ENCODE data around the gene CTNNBL1. TPM values are rescaled to one million over a fixed set of nuclear protein-coding genes. Genes with fewer than 3 reads are reported as not detected.
A peak's percentile ranks its signal among the peaks of the same experiment; 100 is the strongest.

Gene CTNNBL1
- total RNA-seq, 2 donors from 2014 or later = 65.9 to 102 TPM

DNA sequence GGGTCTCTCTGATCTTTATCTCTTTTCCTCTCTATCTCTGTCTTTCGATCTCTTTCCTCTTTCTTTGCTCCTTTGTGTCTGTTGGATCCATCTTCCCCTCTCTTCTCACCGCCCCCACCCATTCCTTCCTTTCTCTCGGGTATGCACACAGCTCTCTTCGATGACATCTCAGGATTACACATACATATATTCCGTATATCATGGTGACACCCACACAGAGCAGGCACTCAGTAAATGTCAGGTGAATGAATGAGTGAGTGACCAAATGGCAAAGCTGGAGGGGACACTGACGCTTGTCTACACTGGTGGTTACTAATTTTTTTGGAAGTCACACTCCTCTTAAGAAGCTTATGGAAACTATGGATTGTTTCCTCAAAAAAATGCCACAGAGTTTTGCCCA, 219.0 kb downstream of the CTNNBL1 start:
- Mint-ChIP-seq H3K27ac (no peak overlapping the region), H3K36me3 (ENCODE audit: insufficient read depth in 2 of 2) (no peaks in the 10 kb centered on the region), H3K27me3 (ENCODE audit: low read depth) (peaks cover 75% of the 10 kb centered on the region), H3K9me3 (no peaks in the 10 kb centered on the region), H3K4me3 (no peak overlapping the region), H3K4me1 (ENCODE audit: low read depth) (peaks cover 38% of the 10 kb centered on the region)
- ATAC-seq (replicated peaks in 1 of 2) (peak in 1 of 2 donors; percentile 36), DNase-seq (no peak)

DNA sequence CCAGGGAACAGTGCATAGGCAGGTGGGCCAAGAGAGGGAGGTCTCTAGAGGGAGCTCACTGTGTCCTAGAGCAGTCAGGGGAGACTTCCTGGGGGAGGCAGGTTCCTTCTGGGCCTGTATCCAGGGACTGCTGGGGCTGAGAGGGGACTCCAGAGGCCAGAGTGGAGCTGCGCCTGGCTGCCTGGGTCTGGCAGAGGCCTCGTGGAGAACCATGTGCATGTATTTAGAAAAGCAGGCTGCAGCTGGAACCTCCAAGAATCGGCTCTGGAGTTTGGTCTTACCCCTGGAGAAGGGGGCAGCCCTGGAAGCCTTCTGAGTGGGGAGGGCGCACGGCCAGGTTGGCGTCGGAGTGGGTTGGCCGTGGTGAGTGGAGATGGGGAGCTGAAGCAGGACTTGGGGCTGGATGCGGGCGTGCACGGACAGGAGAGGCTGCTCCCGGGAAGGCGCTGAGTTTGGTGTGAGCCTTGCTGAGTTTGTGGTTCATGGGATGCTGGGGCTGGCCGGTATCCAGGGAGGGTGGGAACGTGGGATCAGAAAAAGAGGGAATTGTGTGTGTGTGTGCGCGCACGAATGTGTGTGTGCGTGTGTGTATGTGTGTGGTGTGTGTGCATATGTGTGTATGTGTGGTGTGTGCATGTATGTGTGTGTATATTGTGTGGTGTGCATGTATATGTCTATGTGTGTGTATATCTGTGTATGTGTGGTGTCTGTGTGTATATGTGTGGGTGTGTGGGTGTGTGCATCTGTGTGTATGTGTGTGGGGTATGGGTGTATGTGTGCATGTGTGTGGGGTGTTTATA, 219.9 kb downstream of the CTNNBL1 start:
- no peak overlapping the region for H3K27ac Mint-ChIP-seq
- H3K4me3 Mint-ChIP-seq = peak overlapping the region in 1 of 2 donors; percentile 2
- H3K27me3 Mint-ChIP-seq (ENCODE audit: low read depth) = peaks cover 70% of the 10 kb centered on the region
- no peaks in the 10 kb centered on the region for H3K36me3 Mint-ChIP-seq (ENCODE audit: insufficient read depth in 2 of 2)
- peaks cover 38% of the 10 kb centered on the region for H3K4me1 Mint-ChIP-seq (ENCODE audit: low read depth)
- no peak for ATAC-seq (replicated peaks in 1 of 2)
- no peak for DNase-seq
- no peaks in the 10 kb centered on the region for H3K9me3 Mint-ChIP-seq

DNA sequence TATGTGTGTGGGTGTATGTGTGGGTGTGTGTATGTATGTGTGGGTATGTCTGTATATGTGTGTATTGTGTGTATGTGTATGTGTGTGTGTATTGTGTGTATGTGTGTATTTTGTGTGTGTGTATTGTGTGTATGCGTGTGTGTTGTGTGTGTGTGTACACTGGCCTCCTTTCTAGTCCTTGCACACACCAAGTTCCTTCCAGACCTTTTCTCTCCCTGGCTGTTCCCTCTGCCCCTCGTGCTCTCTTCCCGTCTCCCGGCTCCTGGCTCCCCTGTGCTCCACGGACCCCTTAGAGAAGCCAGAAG, 220.5 kb downstream of the CTNNBL1 start:
- no peak for DNase-seq
- no peak for ATAC-seq (replicated peaks in 1 of 2)
- H3K27me3 Mint-ChIP-seq (ENCODE audit: low read depth) = peaks cover 66% of the 10 kb centered on the region
- H3K36me3 Mint-ChIP-seq (ENCODE audit: insufficient read depth in 2 of 2) = no peaks in the 10 kb centered on the region
- peak overlapping the region; percentile 2 to 69 for H3K4me3 Mint-ChIP-seq
- no peak overlapping the region for H3K27ac Mint-ChIP-seq
- no peaks in the 10 kb centered on the region for H3K9me3 Mint-ChIP-seq
- peaks cover 38% of the 10 kb centered on the region for H3K4me1 Mint-ChIP-seq (ENCODE audit: low read depth)

DNA sequence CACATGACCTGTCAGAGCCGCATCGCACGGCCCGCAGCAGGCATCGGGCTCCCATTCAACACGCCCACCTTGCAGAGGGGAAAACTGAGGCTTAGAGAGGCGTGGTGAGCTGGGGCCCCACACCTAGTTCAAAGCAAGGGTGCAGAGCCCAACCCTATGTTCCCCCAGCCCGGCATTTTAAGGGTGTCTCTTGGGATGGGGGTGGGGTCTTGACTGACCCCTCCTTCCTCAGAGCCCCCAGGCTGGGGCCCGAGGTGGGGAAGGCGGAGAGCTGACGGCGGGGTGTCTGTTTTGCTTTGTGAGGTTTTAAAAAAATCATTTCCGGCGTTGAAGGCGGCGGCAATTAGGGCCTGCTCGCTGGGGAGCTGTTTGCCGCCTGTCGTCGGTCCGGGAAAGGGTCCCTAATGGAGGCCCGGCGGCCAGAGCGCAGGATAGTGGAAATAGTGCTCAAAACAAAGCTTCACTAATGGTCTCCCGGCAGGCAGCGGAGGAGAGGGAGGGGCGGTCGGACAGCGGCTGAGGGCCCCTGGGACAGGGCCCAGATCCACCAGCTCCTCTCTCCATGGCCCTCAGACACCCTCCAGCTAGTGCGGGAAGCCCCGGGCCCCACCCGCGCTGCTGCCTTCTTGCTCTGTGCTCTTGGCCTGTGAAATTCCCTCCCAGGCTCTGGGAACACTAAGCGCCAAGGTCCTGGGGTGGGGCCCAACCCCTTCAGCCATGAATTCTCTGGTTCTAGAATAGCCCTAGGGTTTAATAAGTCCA, 221.0 kb downstream of the CTNNBL1 start:
- peak overlapping the region; percentile 23 to 69 for H3K4me3 Mint-ChIP-seq
- no peaks in the 10 kb centered on the region for H3K36me3 Mint-ChIP-seq (ENCODE audit: insufficient read depth in 2 of 2)
- peaks cover 66% of the 10 kb centered on the region for H3K27me3 Mint-ChIP-seq (ENCODE audit: low read depth)
- no peak overlapping the region for H3K27ac Mint-ChIP-seq
- ATAC-seq (replicated peaks in 1 of 2) (peak; percentile 33 to 36), DNase-seq (peak in 1 of 2 donors; percentile 21)
- H3K9me3 Mint-ChIP-seq = no peaks in the 10 kb centered on the region
- peaks cover 38% of the 10 kb centered on the region for H3K4me1 Mint-ChIP-seq (ENCODE audit: low read depth)

DNA sequence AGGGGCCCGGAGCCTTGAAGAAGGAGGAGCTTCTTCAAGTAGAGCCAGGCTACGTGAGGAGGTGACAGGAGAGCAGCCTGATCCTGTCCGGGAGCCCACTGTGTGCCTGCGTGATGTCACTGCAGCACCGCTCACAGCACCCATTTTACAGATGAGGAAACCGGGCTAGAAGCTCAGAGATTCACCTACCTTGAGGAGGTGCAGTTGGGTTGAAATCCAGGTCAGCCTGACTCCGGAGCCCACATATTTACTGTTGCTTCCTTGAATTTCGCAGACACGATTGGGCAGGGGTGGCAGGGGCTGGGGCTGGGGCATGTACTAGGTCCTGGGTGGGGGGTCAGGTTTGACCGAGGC, 221.6 kb downstream of the CTNNBL1 start:
- H3K4me3 Mint-ChIP-seq = no peak overlapping the region

DNA sequence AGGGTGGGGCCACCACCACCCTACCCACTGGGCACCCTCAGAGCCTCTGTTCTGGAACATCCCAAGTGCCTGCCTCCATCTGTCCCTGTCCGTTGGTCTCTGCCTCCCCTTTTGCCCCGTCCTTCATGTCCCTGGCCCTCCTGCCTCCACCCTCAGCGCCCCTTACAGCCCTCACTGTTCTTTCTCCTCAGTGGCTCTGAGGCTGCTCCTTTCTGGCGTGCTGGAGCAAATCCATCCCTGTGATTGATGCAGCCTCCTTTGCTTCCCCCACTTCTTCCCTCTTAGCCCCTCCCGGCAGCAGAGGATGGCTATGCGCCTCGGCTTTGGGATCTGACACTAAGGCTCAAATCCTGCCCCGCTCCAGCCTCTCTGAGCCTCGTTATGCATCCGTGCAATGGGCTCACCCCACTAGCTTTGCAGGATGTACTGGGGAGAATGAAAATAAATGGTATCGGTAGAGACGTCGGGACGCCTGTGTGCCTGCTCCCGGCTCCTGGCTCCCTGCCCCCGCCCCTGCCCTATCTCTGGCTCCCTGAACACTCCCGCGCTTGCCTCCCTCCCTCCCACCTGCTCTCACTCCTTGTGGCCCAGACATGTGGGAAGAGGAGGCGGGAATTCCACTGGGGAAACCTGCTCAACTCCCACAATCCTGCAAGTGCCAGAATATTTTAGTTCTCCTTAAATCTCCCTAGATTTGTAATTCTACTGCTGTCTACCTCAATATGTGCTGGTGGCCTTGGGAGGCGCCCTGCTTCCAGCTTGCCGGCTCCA, 222.2 kb downstream of the CTNNBL1 start:
- ATAC-seq (replicated peaks in 1 of 2) = no peak
- peaks cover 49% of the 10 kb centered on the region for H3K4me1 Mint-ChIP-seq (ENCODE audit: low read depth)
- no peaks in the 10 kb centered on the region for H3K36me3 Mint-ChIP-seq (ENCODE audit: insufficient read depth in 2 of 2)
- no peak for DNase-seq
- H3K4me3 Mint-ChIP-seq = no peak overlapping the region
- H3K27ac Mint-ChIP-seq = no peak overlapping the region
- H3K27me3 Mint-ChIP-seq (ENCODE audit: low read depth) = peaks cover 57% of the 10 kb centered on the region
- no peaks in the 10 kb centered on the region for H3K9me3 Mint-ChIP-seq

More for the DNA sequence above, 221.6 kb downstream of the CTNNBL1 start:
- Mint-ChIP-seq H3K9me3 (no peaks in the 10 kb centered on the region), H3K4me1 (ENCODE audit: low read depth) (peaks cover 43% of the 10 kb centered on the region), H3K27me3 (ENCODE audit: low read depth) (peaks cover 62% of the 10 kb centered on the region), H3K27ac (no peak overlapping the region), H3K36me3 (ENCODE audit: insufficient read depth in 2 of 2) (no peaks in the 10 kb centered on the region)
- ATAC-seq (replicated peaks in 1 of 2) (no peak), DNase-seq (no peak)

DNA sequence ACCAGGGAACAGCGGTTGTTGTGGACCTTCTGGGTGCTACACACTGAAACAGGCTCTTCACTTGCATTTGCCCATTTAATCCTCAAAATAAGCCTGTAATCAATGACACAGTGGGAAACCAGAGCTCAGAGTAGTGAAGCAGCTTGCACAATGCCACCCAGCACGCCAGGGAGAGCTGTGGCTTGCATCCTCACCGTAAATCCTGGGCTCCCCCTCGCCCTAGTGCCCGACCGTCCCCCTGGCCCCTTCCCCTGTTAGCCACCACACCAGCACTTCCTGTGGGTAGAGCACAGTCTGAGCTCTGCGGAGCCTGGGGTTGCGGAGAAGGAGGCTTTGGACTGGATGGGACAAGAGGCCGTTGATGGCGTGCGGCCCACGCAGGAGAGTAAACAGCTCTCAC, 223.6 kb downstream of the CTNNBL1 start:
- Mint-ChIP-seq H3K4me1 (ENCODE audit: low read depth) (peaks cover 55% of the 10 kb centered on the region), H3K27me3 (ENCODE audit: low read depth) (peaks cover 46% of the 10 kb centered on the region), H3K27ac (no peak overlapping the region), H3K9me3 (no peaks in the 10 kb centered on the region), H3K4me3 (no peak overlapping the region), H3K36me3 (ENCODE audit: insufficient read depth in 2 of 2) (no peaks in the 10 kb centered on the region)
- no peak for ATAC-seq (replicated peaks in 1 of 2)
- DNase-seq = no peak

DNA sequence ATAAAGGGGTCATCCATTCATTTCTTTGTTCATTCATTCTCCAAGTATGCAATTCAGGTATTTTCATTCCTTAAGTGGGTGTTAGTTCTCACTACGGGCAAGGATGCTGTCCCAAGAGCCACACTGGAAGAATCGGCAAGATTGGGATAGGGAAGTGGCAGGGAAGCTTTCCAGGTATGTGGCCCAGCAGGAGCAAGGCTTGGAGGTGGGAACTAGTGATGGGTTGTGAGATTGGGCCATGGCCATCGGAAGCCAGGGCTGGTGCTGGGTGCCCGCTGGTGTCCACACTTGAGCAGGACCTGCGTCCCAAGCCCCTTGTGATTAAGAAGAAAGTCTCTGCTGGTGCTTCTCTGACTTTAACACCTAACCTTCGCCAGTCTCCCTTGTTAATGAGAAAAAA, 224.2 kb downstream of the CTNNBL1 start:
- no peak overlapping the region for H3K27ac Mint-ChIP-seq
- H3K4me1 Mint-ChIP-seq (ENCODE audit: low read depth) = peaks cover 53% of the 10 kb centered on the region
- H3K36me3 Mint-ChIP-seq (ENCODE audit: insufficient read depth in 2 of 2) = no peaks in the 10 kb centered on the region
- H3K27me3 Mint-ChIP-seq (ENCODE audit: low read depth) = peaks cover 40% of the 10 kb centered on the region
- no peaks in the 10 kb centered on the region for H3K9me3 Mint-ChIP-seq
- DNase-seq (no peak), ATAC-seq (replicated peaks in 1 of 2) (no peak)
- no peak overlapping the region for H3K4me3 Mint-ChIP-seq

DNA sequence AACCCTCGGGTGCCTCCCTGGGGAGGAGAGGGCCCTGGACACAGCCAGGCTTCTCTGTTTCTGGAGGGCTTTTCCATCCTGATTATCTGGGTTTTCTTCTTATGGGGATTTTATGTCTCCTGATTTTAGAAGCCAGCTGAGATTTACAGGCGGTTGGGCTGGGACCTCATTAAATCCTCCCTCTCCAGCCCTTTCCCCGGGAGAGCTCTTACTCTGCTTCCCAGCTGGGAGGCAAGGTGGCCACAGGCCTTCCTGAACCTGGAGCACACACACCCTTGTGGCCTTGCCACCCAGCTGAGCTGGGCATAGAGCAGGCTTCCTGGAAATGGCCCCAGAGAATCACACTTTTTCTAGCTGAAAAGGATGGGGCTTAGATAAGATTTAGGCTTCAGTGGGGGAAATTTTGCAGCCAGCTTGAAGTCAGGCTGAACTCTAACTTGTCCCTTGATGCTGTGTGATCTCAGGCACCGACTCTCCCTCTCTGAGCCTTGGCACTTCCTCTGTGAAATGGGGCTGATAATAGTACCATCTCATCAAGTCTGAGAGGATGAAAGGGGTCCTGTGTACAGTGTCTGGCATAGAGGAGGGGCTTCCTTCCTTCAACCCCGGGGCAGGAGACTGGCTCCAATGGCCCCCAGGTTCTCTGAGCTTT, 225.7 kb downstream of the CTNNBL1 start:
- H3K9me3 Mint-ChIP-seq = no peaks in the 10 kb centered on the region
- no peaks in the 10 kb centered on the region for H3K36me3 Mint-ChIP-seq (ENCODE audit: insufficient read depth in 2 of 2)
- ATAC-seq (replicated peaks in 1 of 2) (no peak), DNase-seq (no peak)
- H3K4me1 Mint-ChIP-seq (ENCODE audit: low read depth) = peaks cover 38% of the 10 kb centered on the region
- no peak overlapping the region for H3K4me3 Mint-ChIP-seq
- H3K27me3 Mint-ChIP-seq (ENCODE audit: low read depth) = peaks cover 25% of the 10 kb centered on the region
- H3K27ac Mint-ChIP-seq = no peak overlapping the region

DNA sequence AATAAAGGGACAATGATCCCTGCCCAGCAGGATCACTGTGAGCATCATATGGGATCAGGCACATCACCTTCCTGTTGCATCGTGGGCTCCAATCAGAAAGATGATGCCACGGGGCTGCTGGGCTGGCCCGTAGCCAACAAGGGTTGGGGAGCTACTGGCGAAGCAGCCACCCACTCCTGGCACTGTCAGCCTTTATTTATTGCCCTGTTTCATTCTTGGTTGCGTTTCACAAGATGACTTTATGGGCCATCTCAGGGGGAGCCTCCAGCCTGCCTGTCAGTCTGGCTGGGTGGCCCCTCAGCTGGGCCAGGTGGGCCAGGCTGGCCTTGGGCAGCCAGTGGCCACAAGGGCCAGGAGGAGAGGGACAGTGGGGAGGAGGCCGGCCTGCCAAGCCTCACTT, 226.4 kb downstream of the CTNNBL1 start:
- no peaks in the 10 kb centered on the region for H3K9me3 Mint-ChIP-seq
- no peaks in the 10 kb centered on the region for H3K36me3 Mint-ChIP-seq (ENCODE audit: insufficient read depth in 2 of 2)
- peak; percentile 50 to 65 for DNase-seq
- H3K4me3 Mint-ChIP-seq = no peak overlapping the region
- H3K4me1 Mint-ChIP-seq (ENCODE audit: low read depth) = peaks cover 34% of the 10 kb centered on the region
- no peak overlapping the region for H3K27ac Mint-ChIP-seq
- ATAC-seq (replicated peaks in 1 of 2) = peak; percentile 40 to 41
- peaks cover 21% of the 10 kb centered on the region for H3K27me3 Mint-ChIP-seq (ENCODE audit: low read depth)

DNA sequence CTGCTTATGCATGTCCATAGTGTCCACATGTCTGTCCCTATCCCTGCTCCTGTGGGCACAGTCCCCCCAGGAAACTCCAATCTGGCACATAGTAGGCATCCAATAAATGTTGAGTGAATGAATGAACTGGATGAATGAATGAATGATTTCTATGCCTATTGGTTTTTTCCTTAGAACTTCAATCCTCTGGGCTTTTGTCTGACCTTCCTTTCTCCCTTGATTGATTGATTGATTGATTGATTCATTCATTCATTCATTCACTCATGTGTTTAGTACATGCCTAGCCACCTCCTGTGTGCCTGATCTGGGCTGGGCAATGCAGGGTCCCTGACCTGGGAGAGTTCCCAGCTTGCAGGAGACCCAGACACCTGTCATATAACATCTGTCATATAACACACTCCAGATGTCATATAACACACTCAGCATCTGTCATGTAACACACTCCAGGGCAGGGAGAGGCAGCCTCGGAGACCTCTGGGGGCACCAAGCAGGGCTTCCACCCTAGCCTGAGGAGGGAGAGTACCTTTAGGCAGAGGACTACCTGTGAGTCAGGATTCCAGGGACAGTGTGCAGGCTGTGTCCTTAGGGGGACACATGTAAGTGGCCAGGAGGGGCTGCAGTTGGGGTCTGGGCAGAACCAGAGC, 227.0 kb downstream of the CTNNBL1 start:
- ATAC-seq (replicated peaks in 1 of 2) = peak in 1 of 2 donors; percentile 6
- Mint-ChIP-seq H3K27ac (no peak overlapping the region), H3K9me3 (no peaks in the 10 kb centered on the region)

DNA sequence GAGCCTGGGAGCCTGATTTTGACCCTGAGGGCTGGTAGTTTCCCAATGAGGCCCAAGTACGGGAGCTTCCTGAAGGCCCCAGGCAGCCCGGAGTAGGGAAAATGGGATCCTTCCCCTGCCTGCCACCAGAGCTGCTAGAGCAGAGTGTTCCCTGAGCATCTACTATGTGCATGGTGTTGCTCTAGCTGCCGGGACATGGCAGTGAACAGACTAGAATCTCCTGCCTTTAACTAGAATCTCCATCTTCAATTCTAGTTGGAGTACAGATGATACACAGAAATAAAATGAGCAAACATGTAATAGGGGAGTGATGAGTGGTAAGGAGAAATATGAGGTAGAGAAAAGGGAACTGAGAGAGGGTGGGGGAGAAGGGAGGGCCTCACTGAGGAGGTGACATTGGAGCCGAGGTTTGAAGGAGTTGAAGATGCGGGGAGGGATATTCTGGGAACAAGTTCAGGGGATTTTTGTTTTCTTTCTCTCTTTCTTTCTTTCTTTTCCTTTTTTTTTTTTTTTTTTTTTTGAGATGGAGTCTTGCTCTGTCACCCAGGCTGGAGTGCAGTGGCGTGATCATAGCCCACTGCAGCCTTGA, 227.6 kb downstream of the CTNNBL1 start:
- Mint-ChIP-seq H3K4me1 (ENCODE audit: low read depth) (peaks cover 32% of the 10 kb centered on the region), H3K36me3 (ENCODE audit: insufficient read depth in 2 of 2) (no peaks in the 10 kb centered on the region), H3K9me3 (no peaks in the 10 kb centered on the region), H3K4me3 (peak overlapping the region; percentile 43 to 50), H3K27ac (no peak overlapping the region), H3K27me3 (ENCODE audit: low read depth) (peaks cover 15% of the 10 kb centered on the region)
- no peak for DNase-seq
- peak; percentile 67 to 68 for ATAC-seq (replicated peaks in 1 of 2)

More for the DNA sequence above, 227.0 kb downstream of the CTNNBL1 start:
- Mint-ChIP-seq H3K36me3 (ENCODE audit: insufficient read depth in 2 of 2) (no peaks in the 10 kb centered on the region), H3K27me3 (ENCODE audit: low read depth) (peaks cover 21% of the 10 kb centered on the region), H3K4me1 (ENCODE audit: low read depth) (peaks cover 34% of the 10 kb centered on the region), H3K4me3 (peak overlapping the region; percentile 29 to 44)
- no peak for DNase-seq

Measured in activated T-cell treated with anti-CD3 and anti-CD28 coated beads, Interleukin-2, amount 50 U/mL, for 72 hours (primary cell).